ENCODE data around the gene AK8. TPM values are rescaled to one million over a fixed set of nuclear protein-coding genes. Genes with fewer than 3 reads are reported as not detected.

Gene AK8
- total and polyA plus RNA-seq, 2 experiments from 2014 or later, result 0.14 to 0.78 TPM

- TF ChIP-seq EZH2 (IDR thresholded peaks at IDR 0.05; ENCODE audit: low read depth, unreplicated experiment) (no peak), JUNB (IDR thresholded peaks at IDR 0.05; ENCODE audit: unreplicated experiment) (no peak), ZNF331 (CRISPR knock-in tag; IDR thresholded peaks at IDR 0.05; ENCODE audit: low read depth) (no peak), CTCF (conservative IDR thresholded peaks at IDR 0.05; ENCODE audit: low read depth in 2 of 2) (no peak; a peak in 1 of 4 replicates), ZNF114 (CRISPR knock-in tag; IDR thresholded peaks at IDR 0.05) (no peak), REST (IDR thresholded peaks at IDR 0.05; ENCODE audit: unreplicated experiment) (no peak), NANOG (IDR thresholded peaks at IDR 0.05; ENCODE audit: borderline replicate concordance) (no peak)
- TF ChIP-seq, protein P1, sequence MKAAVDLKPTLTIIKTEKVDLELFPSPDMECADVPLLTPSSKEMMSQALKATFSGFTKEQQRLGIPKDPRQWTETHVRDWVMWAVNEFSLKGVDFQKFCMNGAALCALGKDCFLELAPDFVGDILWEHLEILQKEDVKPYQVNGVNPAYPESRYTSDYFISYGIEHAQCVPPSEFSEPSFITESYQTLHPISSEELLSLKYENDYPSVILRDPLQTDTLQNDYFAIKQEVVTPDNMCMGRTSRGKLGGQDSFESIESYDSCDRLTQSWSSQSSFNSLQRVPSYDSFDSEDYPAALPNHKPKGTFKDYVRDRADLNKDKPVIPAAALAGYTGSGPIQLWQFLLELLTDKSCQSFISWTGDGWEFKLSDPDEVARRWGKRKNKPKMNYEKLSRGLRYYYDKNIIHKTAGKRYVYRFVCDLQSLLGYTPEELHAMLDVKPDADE (IDR thresholded peaks at IDR 0.05), result no peak
- Histone ChIP-seq H3K9me2 (ENCODE audit: insufficient read depth) (no peaks in the 10 kb centered on the region), H3K4me2 (no peak overlapping the region), H3K36me3 (ENCODE audit: insufficient read depth) (no peaks in the 10 kb centered on the region), H3K27ac (ENCODE audit: low read depth) (no peak overlapping the region), H3F3A (replicated peaks; ENCODE audit: low read depth) (no peaks in the 10 kb centered on the region), H2AFZ (no peak overlapping the region), H4K20me1 (replicated peaks; ENCODE audit: insufficient read depth) (no peaks in the 10 kb centered on the region), H3K79me2 (replicated peaks; ENCODE audit: insufficient read depth) (no peaks in the 10 kb centered on the region), H3K4me1 (ENCODE audit: insufficient read depth) (0 out of 2 replicates have a peak, but pooled peaks cover 9% of the 10 kb centered on the region), H3K27me3 (ENCODE audit: insufficient read depth) (no peaks in the 10 kb centered on the region), H3K4me3 (no peak overlapping the region)
- DNase-seq (ENCODE audit: low spot score) (no peak), ATAC-seq (peak; percentile 70)
- H3K9me3 Mint-ChIP-seq, result no peaks in the 10 kb centered on the region
- H3K4me1 Mint-ChIP-seq, result peaks cover 26% of the 10 kb centered on the region
- H3K27ac Mint-ChIP-seq, result no peak overlapping the region
- no peak overlapping the region; the same call in 2 of the 3 replicates for H3K4me3 Mint-ChIP-seq
- H3K27me3 Mint-ChIP-seq (ENCODE audit: insufficient read depth, low read depth, poor library complexity), result peaks cover 7% of the 10 kb centered on the region
- H3K36me3 Mint-ChIP-seq (ENCODE audit: low read depth), result no peaks in the 10 kb centered on the region
These were observed 20.3 kb downstream of the AK8 start for GRCh38 chr9:132857616-132858342.

Measured in GM23338 (cell line).